GM19455 (cell line): ENCODE data around the gene LIFR.

ENCODE experiments used
- ATAC-seq: cut with Tn5 transposase; IDR thresholded peaks from one replicate; pipeline ENCODE4 v1.9.1; 2021; ENCODE audit not compliant: unreplicated experiment

Gene LIFR

GRCh38 chr5:38551030-38552017 is 5.1 kb downstream of the LIFR start:
- ATAC-seq: no peak

- ATAC-seq: no peak
Observed at GRCh38 chr5:38548064-38548759, 8.2 kb downstream of the LIFR start.

- ATAC-seq: no peak
Observed at GRCh38 chr5:38547257-38547656, 9.2 kb downstream of the LIFR start.

GRCh38 chr5:38546691-38547146 is 9.7 kb downstream of the LIFR start:
- no peak for ATAC-seq

- no peak for ATAC-seq
Observed at GRCh38 chr5:38543886-38544285, 12.6 kb downstream of the LIFR start.

- ATAC-seq: no peak
Observed at GRCh38 chr5:38543074-38543473, 13.4 kb downstream of the LIFR start.

- ATAC-seq: no peak
Observed at GRCh38 chr5:38541174-38541725, 15.2 kb downstream of the LIFR start.

GRCh38 chr5:38540314-38540713 is 16.1 kb downstream of the LIFR start:
- ATAC-seq: no peak

- ATAC-seq: no peak
Observed at GRCh38 chr5:38538161-38538560, 18.3 kb downstream of the LIFR start.

GRCh38 chr5:38537505-38537904 is 18.9 kb downstream of the LIFR start:
- ATAC-seq: no peak

GRCh38 chr5:38536968-38537367 is 19.5 kb downstream of the LIFR start:
- ATAC-seq: no peak

GRCh38 chr5:38535845-38536244 is 20.6 kb downstream of the LIFR start:
- ATAC-seq: no peak

- no peak for ATAC-seq
Observed at GRCh38 chr5:38535248-38535750, 21.1 kb downstream of the LIFR start.

- ATAC-seq: no peak
Observed at GRCh38 chr5:38534156-38534453, 22.3 kb downstream of the LIFR start.

- no peak for ATAC-seq
Observed at GRCh38 chr5:38533286-38534155, 22.9 kb downstream of the LIFR start.

- no peak for ATAC-seq
Observed at GRCh38 chr5:38532165-38532669, 24.2 kb downstream of the LIFR start.

- no peak for ATAC-seq
Observed at GRCh38 chr5:38531518-38531917, 24.9 kb downstream of the LIFR start.

- no peak for ATAC-seq
Observed at GRCh38 chr5:38529955-38530646, 26.3 kb downstream of the LIFR start.

- no peak for ATAC-seq
Observed at GRCh38 chr5:38528162-38528703, 28.2 kb downstream of the LIFR start.

- no peak for ATAC-seq
Observed at GRCh38 chr5:38527475-38527874, 29.0 kb downstream of the LIFR start.
